Measurements from ENCODE around the gene TMTC2.

- TF ChIP-seq CTCF (IDR thresholded peaks at IDR 0.05) (no peak), POLR2A (IDR thresholded peaks at IDR 0.05) (no peak)
These were observed 402.9 kb downstream of the TMTC2 start for GRCh38 chr12:83089575-83089974.
